Immature natural killer cell (primary cell): ENCODE data around the gene CREB3. TPM values are rescaled to one million over a fixed set of nuclear protein-coding genes. Genes with fewer than 3 reads are reported as not detected.

Source experiments
- DNase-seq, 3 donors: peaks; one replicate each; pipeline ENCODE4 v3.0.0; 2022; ENCODE audit warnings: mixed read lengths in 1 of 3
- H3K27ac Mint-ChIP-seq, 6 donors: one replicate each; pipeline ENCODE4 v1.8.0; 2020; ENCODE audit warnings: mixed read lengths in 6 of 6, mild to moderate bottlenecking in 5 of 6, inconsistent platforms in 4 of 6, moderate library complexity in 3 of 6
- H3K27me3 Mint-ChIP-seq, 3 donors: one replicate each; pipeline ENCODE4 v1.8.0; 2020 to 2021; ENCODE audit warnings: low read depth in 3 of 3, mild to moderate bottlenecking in 3 of 3, mixed read lengths in 3 of 3, moderate library complexity in 3 of 3, inconsistent platforms in 1 of 3
- H3K36me3 Mint-ChIP-seq, 3 donors: one replicate each; pipeline ENCODE4 v1.8.0; 2020; ENCODE audit warnings: mixed read lengths in 3 of 3, inconsistent platforms in 2 of 3, mild to moderate bottlenecking in 2 of 3
- H3K4me1 Mint-ChIP-seq, 2 donors: one replicate each; pipeline ENCODE4 v1.8.0; 2020; ENCODE audit warnings: inconsistent platforms in 2 of 2, mild to moderate bottlenecking in 2 of 2, mixed read lengths in 2 of 2, moderate library complexity in 1 of 2
- H3K4me3 Mint-ChIP-seq, 5 donors: one replicate each; pipeline ENCODE4 v1.8.0; 2020; ENCODE audit warnings: mild to moderate bottlenecking in 5 of 5, mixed read lengths in 5 of 5, inconsistent platforms in 3 of 5, moderate library complexity in 3 of 5
- H3K9me3 Mint-ChIP-seq, 6 donors: one replicate each; pipeline ENCODE4 v1.8.0; 2020; ENCODE audit warnings: mild to moderate bottlenecking in 6 of 6, mixed read lengths in 6 of 6, inconsistent platforms in 4 of 6, moderate library complexity in 3 of 6
- polyA plus RNA-seq, 3 donors: library from polyadenylated mRNA; unstranded; fragments of 300-500 nt; fragmentation: Illumina TruSeq; gene quantifications; one replicate each; pipeline ENCODE4 v1.2.3, GENCODE V29; 2021

The CREB3 gene
- polyA plus RNA-seq, 3 donors from 2014 or later, result 47.8 to 59.3 (median 50.0) TPM

GRCh38 chr9:35769763-35770162 lies 37.3 kb downstream of the CREB3 start:
- no peaks in the 10 kb centered on the region for H3K36me3 Mint-ChIP-seq
- H3K4me1 Mint-ChIP-seq, result no peaks in the 10 kb centered on the region
- no peaks in the 10 kb centered on the region for H3K9me3 Mint-ChIP-seq
- peaks cover 0 to 2% (median 0%) of the 10 kb centered on the region in 3 donors for H3K27me3 Mint-ChIP-seq
- no peak overlapping the region for H3K27ac Mint-ChIP-seq
- DNase-seq, result no peak
- no peak overlapping the region for H3K4me3 Mint-ChIP-seq

GRCh38 chr9:35771075-35771433 lies 38.6 kb downstream of the CREB3 start:
- H3K4me3 Mint-ChIP-seq, result no peak overlapping the region
- H3K4me1 Mint-ChIP-seq, result no peaks in the 10 kb centered on the region
- H3K27ac Mint-ChIP-seq, result no peak overlapping the region
- no peaks in the 10 kb centered on the region for H3K36me3 Mint-ChIP-seq
- no peaks in the 10 kb centered on the region for H3K9me3 Mint-ChIP-seq
- H3K27me3 Mint-ChIP-seq, result peaks cover 0 to 2% (median 0%) of the 10 kb centered on the region in 3 donors
- no peak for DNase-seq

GRCh38 chr9:35771534-35771933 lies 39.1 kb downstream of the CREB3 start:
- Mint-ChIP-seq H3K27me3 (peaks cover 0 to 2% (median 0%) of the 10 kb centered on the region in 3 donors), H3K27ac (no peak overlapping the region), H3K36me3 (no peaks in the 10 kb centered on the region), H3K4me1 (no peaks in the 10 kb centered on the region), H3K4me3 (no peak overlapping the region), H3K9me3 (no peaks in the 10 kb centered on the region)
- no peak for DNase-seq

GRCh38 chr9:35771943-35772342 lies 39.5 kb downstream of the CREB3 start:
- Mint-ChIP-seq H3K9me3 (no peaks in the 10 kb centered on the region), H3K4me1 (no peaks in the 10 kb centered on the region), H3K4me3 (no peak overlapping the region), H3K36me3 (no peaks in the 10 kb centered on the region), H3K27ac (no peak overlapping the region), H3K27me3 (peaks cover 0 to 2% (median 0%) of the 10 kb centered on the region in 3 donors)
- DNase-seq, result no peak

DNA sequence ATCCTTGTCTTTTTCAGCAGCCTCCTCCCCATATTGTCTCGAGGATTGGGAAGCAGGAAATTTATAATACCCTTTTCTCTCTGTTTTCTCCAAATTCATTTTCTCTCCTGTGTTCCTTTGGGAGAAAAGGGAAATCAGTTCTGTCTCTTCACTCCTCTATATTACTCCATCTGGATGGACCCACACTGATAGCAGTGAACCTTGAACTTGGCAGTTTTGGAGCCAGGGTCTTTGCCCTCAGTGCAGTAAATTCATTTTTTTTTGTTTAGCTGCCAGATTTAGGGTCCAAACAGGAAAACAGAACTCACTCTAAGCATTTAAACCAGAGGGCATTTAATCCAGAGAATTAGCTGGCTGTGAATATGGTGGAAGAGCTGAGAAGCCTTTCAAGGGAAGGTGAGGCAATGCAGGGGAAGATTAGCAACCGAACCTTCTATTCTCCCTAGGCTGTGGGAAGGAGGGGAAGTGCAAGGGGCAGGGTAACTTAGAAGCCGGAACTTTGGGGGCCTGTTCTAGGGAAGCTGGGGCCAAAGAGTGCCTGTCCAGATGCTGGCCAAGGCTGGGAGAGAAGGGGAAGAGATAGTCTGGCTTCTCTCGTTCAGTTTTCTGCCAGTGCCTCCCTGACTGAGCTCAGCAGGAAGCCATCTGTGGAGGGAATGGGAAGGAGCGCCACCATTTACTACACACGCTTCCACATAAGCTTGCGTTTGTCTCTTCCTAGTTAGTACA lies 42.6 kb downstream of the CREB3 start:
- H3K27me3 Mint-ChIP-seq, result peaks cover 0 to 2% (median 0%) of the 10 kb centered on the region in 3 donors
- H3K27ac Mint-ChIP-seq, result no peak overlapping the region
- H3K36me3 Mint-ChIP-seq, result peaks cover 0 to 7% (median under 1%) of the 10 kb centered on the region in 3 donors
- H3K4me1 Mint-ChIP-seq, result no peaks in the 10 kb centered on the region
- H3K4me3 Mint-ChIP-seq, result no peak overlapping the region
- DNase-seq, result no peak
- no peaks in the 10 kb centered on the region for H3K9me3 Mint-ChIP-seq

DNA sequence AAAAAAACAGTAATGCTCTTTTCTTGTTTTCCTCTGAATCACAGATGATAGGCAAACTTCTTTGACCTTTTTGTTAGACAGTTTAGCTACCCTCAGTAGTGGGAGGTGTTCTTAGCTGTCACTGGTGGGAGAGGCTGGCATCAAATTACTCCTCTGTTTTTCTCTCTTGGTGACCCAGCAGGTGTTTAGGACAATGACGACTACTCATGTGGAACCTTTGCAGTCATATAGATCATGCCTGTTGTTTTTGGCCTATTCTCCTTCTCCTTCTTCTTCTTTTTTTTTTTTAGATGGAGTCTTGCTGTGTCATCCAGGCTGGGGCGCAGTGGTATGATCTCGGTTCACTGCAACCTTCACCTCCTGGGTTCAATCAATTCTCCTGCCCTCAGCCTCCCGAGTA lies 43.6 kb downstream of the CREB3 start:
- no peak for DNase-seq
- no peak overlapping the region for H3K4me3 Mint-ChIP-seq
- no peaks in the 10 kb centered on the region for H3K9me3 Mint-ChIP-seq
- H3K4me1 Mint-ChIP-seq, result no peaks in the 10 kb centered on the region
- H3K27ac Mint-ChIP-seq, result peak overlapping the region in 1 of 6 donors; percentile 11
- peaks cover 0 to 9% (median 4%) of the 10 kb centered on the region in 3 donors for H3K36me3 Mint-ChIP-seq
- peaks cover 0 to 2% (median 0%) of the 10 kb centered on the region in 3 donors for H3K27me3 Mint-ChIP-seq

DNA sequence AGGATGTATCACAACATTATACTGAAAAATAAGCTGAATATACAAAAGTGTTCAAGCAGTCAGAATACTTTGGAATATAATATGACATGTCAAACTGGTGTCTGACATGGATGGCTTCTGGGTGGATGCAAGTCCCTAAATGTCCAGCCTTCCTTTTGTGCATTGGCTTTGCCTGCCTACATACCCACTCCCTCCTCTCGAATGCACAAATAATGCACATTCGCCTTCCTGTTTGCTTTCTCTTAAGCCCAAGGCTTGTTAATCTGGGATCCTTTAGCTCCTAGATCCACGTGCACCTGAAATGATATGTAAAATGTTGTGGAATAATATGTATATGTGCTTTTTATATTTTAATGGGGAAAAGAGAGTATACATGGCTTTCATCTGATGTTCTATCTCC lies 46.0 kb downstream of the CREB3 start:
- Mint-ChIP-seq H3K4me3 (no peak overlapping the region), H3K4me1 (no peaks in the 10 kb centered on the region), H3K27ac (no peak overlapping the region), H3K9me3 (no peaks in the 10 kb centered on the region), H3K27me3 (peaks cover 0 to 2% (median 0%) of the 10 kb centered on the region in 3 donors), H3K36me3 (peaks cover 2 to 13% (median 8%) of the 10 kb centered on the region in 3 donors)
- no peak for DNase-seq

GRCh38 chr9:35781066-35781465 lies 48.6 kb downstream of the CREB3 start:
- Mint-ChIP-seq H3K36me3 (peaks cover 18 to 26% (median 19%) of the 10 kb centered on the region in 3 donors), H3K4me3 (no peak overlapping the region), H3K4me1 (no peaks in the 10 kb centered on the region), H3K27ac (no peak overlapping the region), H3K9me3 (no peaks in the 10 kb centered on the region), H3K27me3 (no peaks in the 10 kb centered on the region)
- no peak for DNase-seq

DNA sequence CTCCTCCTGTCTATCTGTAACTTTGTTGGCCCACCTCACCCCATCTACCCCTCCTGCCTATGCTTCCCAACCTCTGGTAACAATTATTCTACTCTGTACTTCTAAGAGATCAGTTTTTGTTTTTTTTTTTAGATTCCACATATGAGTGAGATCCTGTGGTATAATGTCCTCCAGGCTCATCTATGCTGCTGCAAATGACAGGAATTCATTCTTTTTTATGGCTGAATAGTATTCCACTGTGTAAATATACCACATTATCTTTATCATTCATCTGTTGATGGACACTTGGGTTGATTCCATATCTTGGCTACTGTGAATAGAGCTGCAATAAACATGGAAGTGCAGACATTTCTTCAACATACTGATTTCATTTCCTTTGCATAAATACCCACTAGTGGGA lies 51.0 kb downstream of the CREB3 start:
- Mint-ChIP-seq H3K4me3 (no peak overlapping the region), H3K4me1 (no peaks in the 10 kb centered on the region), H3K27me3 (no peaks in the 10 kb centered on the region), H3K36me3 (peaks cover 25 to 37% (median 27%) of the 10 kb centered on the region in 3 donors), H3K27ac (no peak overlapping the region), H3K9me3 (no peaks in the 10 kb centered on the region)
- no peak for DNase-seq

Other genes with a start within 250 kb of the CREB3 start
- gene RUSC2, start 242.6 kb upstream of the CREB3 start, polyA plus RNA-seq, result under 1 TPM in 2 of 3 donors, not detected in 1; 0.44 to 0.69 TPM
- gene TESK1, start 127.4 kb upstream of the CREB3 start, polyA plus RNA-seq, result 10 to 100 TPM in 1 of 3 donors, 1 to 10 TPM in 2; 6.5 to 23.7 (median 8.1) TPM
- 10 to 100 TPM in 2 of 3 donors, 1 to 10 TPM in 1; 6.2 to 18.4 (median 10.1) TPM for gene CD72, start 114.3 kb upstream of the CREB3 start, polyA plus RNA-seq
- gene SIT1, start 81.7 kb upstream of the CREB3 start, polyA plus RNA-seq, result 1 to 10 TPM in 1 of 3 donors, under 1 TPM in 2; 0.26 to 1.4 (median 0.49) TPM
- 10 to 100 TPM in 1 of 3 donors, not detected in 2; 23.0 TPM for gene RMRP, start 74.6 kb upstream of the CREB3 start, polyA plus RNA-seq
- 100 to 1,000 TPM; 101 to 106 (median 103) TPM for gene CCDC107, start 74.4 kb upstream of the CREB3 start, polyA plus RNA-seq
- 1 to 10 TPM in 2 of 3 donors, under 1 TPM in 1; 0.92 to 1.9 (median 1.1) TPM for gene ARHGEF39, start 67.5 kb upstream of the CREB3 start, polyA plus RNA-seq
- not detected for gene CA9, start 58.7 kb upstream of the CREB3 start, polyA plus RNA-seq
- gene TPM2, start 42.7 kb upstream of the CREB3 start, polyA plus RNA-seq, result under 1 TPM in 1 of 3 donors, not detected in 2; 0.28 TPM
- 100 to 1,000 TPM in 1 of 3 donors, 10 to 100 TPM in 2; 21.4 to 260 (median 61.5) TPM for gene TLN1, start 471 bp upstream of the CREB3 start, polyA plus RNA-seq
- gene GBA2, start 16.6 kb downstream of the CREB3 start, polyA plus RNA-seq, result 10 to 100 TPM; 20.3 to 43.3 (median 37.4) TPM
- gene RGP1, start 16.6 kb downstream of the CREB3 start, polyA plus RNA-seq, result 10 to 100 TPM in 1 of 3 donors, 1 to 10 TPM in 2; 5.4 to 10.6 (median 8.2) TPM
- 1 to 10 TPM in 1 of 3 donors, not detected in 2; 1.3 TPM for gene MSMP, start 21.6 kb downstream of the CREB3 start, polyA plus RNA-seq
- gene NPR2, start 58.9 kb downstream of the CREB3 start, polyA plus RNA-seq, result under 1 TPM in 1 of 3 donors, not detected in 2; 0.46 TPM
- 1 to 10 TPM in 1 of 3 donors, under 1 TPM in 1, not detected in 1; 0.43 to 2.1 TPM for gene SPAG8, start 79.6 kb downstream of the CREB3 start, polyA plus RNA-seq
- 100 to 1,000 TPM; 105 to 124 (median 122) TPM for gene HINT2, start 82.4 kb downstream of the CREB3 start, polyA plus RNA-seq
- gene FAM221B, start 96.1 kb downstream of the CREB3 start, polyA plus RNA-seq, result not detected
- 1 to 10 TPM; 1.1 to 2.1 (median 1.6) TPM for gene TMEM8B, start 96.6 kb downstream of the CREB3 start, polyA plus RNA-seq
- gene OR13J1, start 137.7 kb downstream of the CREB3 start, polyA plus RNA-seq, result not detected
- not detected for gene HRCT1, start 173.5 kb downstream of the CREB3 start, polyA plus RNA-seq
- gene SPAAR, start 176.8 kb downstream of the CREB3 start, polyA plus RNA-seq, result not detected
- not detected for gene OR2S2, start 225.5 kb downstream of the CREB3 start, polyA plus RNA-seq